ENCODE data around the gene D2HGDH. TPM values are rescaled to one million over a fixed set of nuclear protein-coding genes. Genes with fewer than 3 reads are reported as not detected.

The D2HGDH gene
- total RNA-seq, 1 experiment from 2014 or later: 10.0 TPM

DNA sequence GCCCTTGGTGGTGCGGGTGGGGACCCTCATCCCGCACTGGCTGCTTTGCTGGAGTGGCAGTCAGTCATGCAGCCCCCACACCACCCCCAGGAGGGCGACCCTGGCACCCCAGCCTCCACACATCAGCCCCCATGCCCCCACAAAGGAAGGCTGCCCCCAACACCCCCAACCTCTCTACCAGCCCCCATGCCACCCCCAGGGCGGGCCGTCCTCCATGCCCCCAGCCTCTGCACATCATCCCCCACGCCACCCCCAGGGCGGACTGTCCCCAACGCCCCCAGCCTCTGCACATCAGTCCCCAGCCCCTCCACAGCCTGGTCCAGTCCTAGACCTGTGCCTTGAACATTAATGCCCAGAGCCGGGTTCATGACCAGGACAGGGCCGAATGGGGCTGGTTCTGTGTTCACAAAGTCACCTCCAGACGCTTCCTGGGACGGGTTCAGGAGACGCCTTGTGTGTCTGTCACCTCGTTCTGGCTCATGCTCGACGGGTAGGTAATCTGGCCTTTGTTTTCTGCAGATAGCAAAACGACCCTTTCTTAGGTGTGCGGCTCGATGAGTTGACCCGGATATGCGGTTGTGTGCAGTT lies 18.4 kb downstream of the D2HGDH start:
- H3K18ac ChIP-seq (ENCODE audit: insufficient read length, low read depth, low read length): no peak overlapping the region
- no CpG with 5 or more reads among the region's 21 CpGs for WGBS (ENCODE audit: extremely low coverage, insufficient read length, low lambda C conversion rate)
- no peak overlapping the region for H2BK120ac ChIP-seq (ENCODE audit: low read depth, low read length, poor library complexity, severe bottlenecking)
- H3T11ph ChIP-seq (ENCODE audit: low read length): no peak overlapping the region
- no peaks in the 10 kb centered on the region for H3K27me3 Mint-ChIP-seq (ENCODE audit: low read depth)
- H3K4me1 Mint-ChIP-seq: no peaks in the 10 kb centered on the region
- no peak overlapping the region for H2BK20ac ChIP-seq (ENCODE audit: low read depth, low read length, poor library complexity, severe bottlenecking)
- H3K27ac ChIP-seq (ENCODE audit: insufficient read length, low read depth, low read length): no peak overlapping the region
- DNase-seq: no peak
- H3K9ac ChIP-seq (ENCODE audit: extremely low read depth, insufficient read length, low read length): no peak overlapping the region
- H3K79me2 ChIP-seq (ENCODE audit: insufficient read depth, low read length): no peaks in the 10 kb centered on the region
- H4K8ac ChIP-seq (replicated peaks; ENCODE audit: insufficient read length, low read depth, low read length): no peak overlapping the region
- H2BK12ac ChIP-seq (ENCODE audit: insufficient read length, low read depth, low read length): no peak overlapping the region
- no peak overlapping the region for H3K56ac ChIP-seq (ENCODE audit: insufficient read length, low read depth, low read length)
- 0 out of 7 replicates have a peak overlapping the region, but pooled peaks of 1 of the 3 experiments have one; percentile 55 for H3K27ac Mint-ChIP-seq
- no peak overlapping the region for H3K14ac ChIP-seq (ENCODE audit: insufficient read depth, low read length)
- H4K91ac ChIP-seq (ENCODE audit: insufficient read length, low read depth, low read length): no peak overlapping the region
- H3K23me2 ChIP-seq (ENCODE audit: insufficient read length, low read depth, low read length, poor library complexity, severe bottlenecking): no peaks in the 10 kb centered on the region
- no peaks in the 10 kb centered on the region for H3K79me1 ChIP-seq (ENCODE audit: insufficient read depth, low read depth, low read length, poor library complexity, severe bottlenecking)
- H2AFZ ChIP-seq (ENCODE audit: low read length): no peak overlapping the region
- no peak overlapping the region for H4K5ac ChIP-seq (ENCODE audit: insufficient read length, low read depth, low read length)
- H3K4me3 Mint-ChIP-seq: no peak overlapping the region
- H3K9me3 ChIP-seq (ENCODE audit: control insufficient read depth, low read depth, low read length): no peaks in the 10 kb centered on the region
- H3K23ac ChIP-seq (ENCODE audit: insufficient read length, low read depth, low read length): no peak overlapping the region
- H2AK5ac ChIP-seq (ENCODE audit: insufficient read length, low read length): no peak overlapping the region
- H3K4ac ChIP-seq (ENCODE audit: low read depth, low read length): no peak overlapping the region
- TF ChIP-seq, protein P1, sequence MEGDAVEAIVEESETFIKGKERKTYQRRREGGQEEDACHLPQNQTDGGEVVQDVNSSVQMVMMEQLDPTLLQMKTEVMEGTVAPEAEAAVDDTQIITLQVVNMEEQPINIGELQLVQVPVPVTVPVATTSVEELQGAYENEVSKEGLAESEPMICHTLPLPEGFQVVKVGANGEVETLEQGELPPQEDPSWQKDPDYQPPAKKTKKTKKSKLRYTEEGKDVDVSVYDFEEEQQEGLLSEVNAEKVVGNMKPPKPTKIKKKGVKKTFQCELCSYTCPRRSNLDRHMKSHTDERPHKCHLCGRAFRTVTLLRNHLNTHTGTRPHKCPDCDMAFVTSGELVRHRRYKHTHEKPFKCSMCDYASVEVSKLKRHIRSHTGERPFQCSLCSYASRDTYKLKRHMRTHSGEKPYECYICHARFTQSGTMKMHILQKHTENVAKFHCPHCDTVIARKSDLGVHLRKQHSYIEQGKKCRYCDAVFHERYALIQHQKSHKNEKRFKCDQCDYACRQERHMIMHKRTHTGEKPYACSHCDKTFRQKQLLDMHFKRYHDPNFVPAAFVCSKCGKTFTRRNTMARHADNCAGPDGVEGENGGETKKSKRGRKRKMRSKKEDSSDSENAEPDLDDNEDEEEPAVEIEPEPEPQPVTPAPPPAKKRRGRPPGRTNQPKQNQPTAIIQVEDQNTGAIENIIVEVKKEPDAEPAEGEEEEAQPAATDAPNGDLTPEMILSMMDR (conservative IDR thresholded peaks at IDR 0.05): no peak
- H3K4me2 ChIP-seq (ENCODE audit: insufficient read depth, insufficient read length, low read length): no peak overlapping the region
- no peak overlapping the region for H2BK5ac ChIP-seq (ENCODE audit: insufficient read length, low read length)
- no peaks in the 10 kb centered on the region for H4K20me1 ChIP-seq (ENCODE audit: control insufficient read depth, insufficient read depth, insufficient read length)
- H3K4me1 ChIP-seq (ENCODE audit: insufficient read depth, low read length): no peaks in the 10 kb centered on the region
- no peaks in the 10 kb centered on the region for H3K27me3 ChIP-seq (ENCODE audit: insufficient read depth, low read length)
- H3K36me3 Mint-ChIP-seq (ENCODE audit: insufficient read depth in 1 of 3, low read depth in 3 of 3): peaks cover 8 to 36% (median 26%) of the 10 kb centered on the region in 3 experiments; a peak in 6 of 7 replicates
- no peaks in the 10 kb centered on the region for H3K9me3 Mint-ChIP-seq
- no peak overlapping the region for H2BK15ac ChIP-seq (ENCODE audit: low read depth, low read length)
